HPDE6-E6E7 (cell line): ENCODE data around the gene TP73.

Source experiments
- DNase-seq: peaks from one replicate; pipeline ENCODE4 v3.0.0; 2011; ENCODE audit warnings: missing footprints; ENCODE audit errors: extremely low spot score

The TP73 gene

GRCh38 chr1:3652548-3653285, 401 bp downstream of the TP73 start:
- DNase-seq: no peak

- DNase-seq: no peak
Observed at GRCh38 chr1:3653286-3653618, 936 bp downstream of the TP73 start.

- no peak for DNase-seq
Observed at GRCh38 chr1:3654549-3655281, 2.4 kb downstream of the TP73 start.

- DNase-seq: no peak
Observed at GRCh38 chr1:3656450-3657095, 4.3 kb downstream of the TP73 start.

GRCh38 chr1:3657096-3657475, 4.8 kb downstream of the TP73 start:
- no peak for DNase-seq

GRCh38 chr1:3657578-3658230, 5.4 kb downstream of the TP73 start:
- no peak for DNase-seq

- no peak for DNase-seq
Observed at GRCh38 chr1:3658231-3658615, 5.9 kb downstream of the TP73 start.

GRCh38 chr1:3659093-3659492, 6.8 kb downstream of the TP73 start:
- DNase-seq: no peak

- no peak for DNase-seq
Observed at GRCh38 chr1:3660704-3661103, 8.4 kb downstream of the TP73 start.

- no peak for DNase-seq
Observed at GRCh38 chr1:3661631-3662030, 9.3 kb downstream of the TP73 start.

- no peak for DNase-seq
Observed at GRCh38 chr1:3662080-3662671, 9.9 kb downstream of the TP73 start.

GRCh38 chr1:3663999-3664699, 11.8 kb downstream of the TP73 start:
- DNase-seq: no peak

- no peak for DNase-seq
Observed at GRCh38 chr1:3664700-3665375, 12.5 kb downstream of the TP73 start.

- no peak for DNase-seq
Observed at GRCh38 chr1:3668148-3668547, 15.8 kb downstream of the TP73 start.

- DNase-seq: no peak
Observed at GRCh38 chr1:3668585-3669300, 16.4 kb downstream of the TP73 start.

GRCh38 chr1:3669421-3669821, 17.1 kb downstream of the TP73 start:
- DNase-seq: no peak

GRCh38 chr1:3669971-3670431, 17.7 kb downstream of the TP73 start:
- DNase-seq: no peak

- DNase-seq: no peak
Observed at GRCh38 chr1:3670823-3671265, 18.5 kb downstream of the TP73 start.

GRCh38 chr1:3671371-3672180, 19.3 kb downstream of the TP73 start:
- DNase-seq: no peak
